ENCODE measurements around the gene C1orf226.
"Not testable (repeated sequence)": the region's sequence is repeated elsewhere in the genome, so short reads cannot be mapped to it uniquely, and the experiment has no call there.

- TF ChIP-seq, protein P1, sequence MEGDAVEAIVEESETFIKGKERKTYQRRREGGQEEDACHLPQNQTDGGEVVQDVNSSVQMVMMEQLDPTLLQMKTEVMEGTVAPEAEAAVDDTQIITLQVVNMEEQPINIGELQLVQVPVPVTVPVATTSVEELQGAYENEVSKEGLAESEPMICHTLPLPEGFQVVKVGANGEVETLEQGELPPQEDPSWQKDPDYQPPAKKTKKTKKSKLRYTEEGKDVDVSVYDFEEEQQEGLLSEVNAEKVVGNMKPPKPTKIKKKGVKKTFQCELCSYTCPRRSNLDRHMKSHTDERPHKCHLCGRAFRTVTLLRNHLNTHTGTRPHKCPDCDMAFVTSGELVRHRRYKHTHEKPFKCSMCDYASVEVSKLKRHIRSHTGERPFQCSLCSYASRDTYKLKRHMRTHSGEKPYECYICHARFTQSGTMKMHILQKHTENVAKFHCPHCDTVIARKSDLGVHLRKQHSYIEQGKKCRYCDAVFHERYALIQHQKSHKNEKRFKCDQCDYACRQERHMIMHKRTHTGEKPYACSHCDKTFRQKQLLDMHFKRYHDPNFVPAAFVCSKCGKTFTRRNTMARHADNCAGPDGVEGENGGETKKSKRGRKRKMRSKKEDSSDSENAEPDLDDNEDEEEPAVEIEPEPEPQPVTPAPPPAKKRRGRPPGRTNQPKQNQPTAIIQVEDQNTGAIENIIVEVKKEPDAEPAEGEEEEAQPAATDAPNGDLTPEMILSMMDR (IDR thresholded peaks at IDR 0.05; ENCODE audit: poor library complexity): not testable (repeated sequence)
- not testable (repeated sequence) for TF ChIP-seq EZH2 (IDR thresholded peaks at IDR 0.05; ENCODE audit: borderline replicate concordance); EZH2phosphoT487 (IDR thresholded peaks at IDR 0.05; ENCODE audit: low read depth, severe bottlenecking, unreplicated experiment)
Observed at GRCh38 chr1:162351874-162352273, 29.7 kb upstream of the C1orf226 start.

All from hepatocyte (in vitro differentiated cells).